Body of pancreas (tissue), 4 donors: ENCODE measurements around the gene UFD1. TPM values are rescaled to one million over a fixed set of nuclear protein-coding genes. Genes with fewer than 3 reads are reported as not detected.

Source experiments
- ATAC-seq: fragments of 150-250 bp; one replicate; pipeline ENCODE4 v1.9.1; 2016
- DNase-seq, 4 donors: peaks; one replicate each; pipeline ENCODE4 v3.0.0-alpha.2; 2019
- H3K27ac ChIP-seq, 4 donors: fragments of 200-600 bp; sonication (generic); 1 replicate in 3 of 4; 2 replicates in 1 of 4; pipeline versions ENCODE4 v1.5.1 to v1.6.1; 2016 to 2019; ENCODE audit warnings: mild to moderate bottlenecking in 1 of 4, mixed read lengths in 1 of 4, moderate library complexity in 1 of 4
- H3K27me3 ChIP-seq, 2 donors: fragments of 200-600 bp; sonication (generic); one replicate each; pipeline ENCODE4 v1.6.0; 2016; ENCODE audit warnings: mild to moderate bottlenecking in 1 of 2
- H3K36me3 ChIP-seq, 2 donors: fragments of 200-600 bp; sonication (generic); replicated peaks in 1 of 2; 2 replicates each; pipeline ENCODE4 v1.5.1; 2016; ENCODE audit warnings: low read depth in 2 of 2; ENCODE audit not compliant: insufficient read depth in 1 of 2
- H3K4me1 ChIP-seq: fragments of 200-600 bp; sonication (generic); one replicate; pipeline ENCODE4 v1.6.0; 2016
- H3K4me3 ChIP-seq, 2 donors: fragments of 200-600 bp; sonication (generic); 1 replicate in 1 of 2; 2 replicates in 1 of 2; pipeline ENCODE4 v1.5.1; 2016 to 2019
- H3K9me3 ChIP-seq, 3 donors: fragments of 200-600 bp; sonication (generic); 1 replicate in 2 of 3; 2 replicates in 1 of 3; pipeline ENCODE4 v1.5.1; 2016
- CTCF ChIP-seq, 7 experiments: fragments of 450-650 bp in 4 of 7; fragments of 200-600 bp in 3 of 7; sonication (generic) in 3 of 7; IDR thresholded peaks; one replicate each; pipeline ENCODE4 v1.5.1; 2016 to 2019; ENCODE audit warnings: antibody characterized with exemption in 7 of 7
- POLR2A ChIP-seq, 3 donors: fragments of 450-650 bp; IDR thresholded peaks; one replicate each; pipeline ENCODE4 v1.6.1; 2016; ENCODE audit warnings: antibody characterized with exemption in 3 of 3, mild to moderate bottlenecking in 2 of 3
- whole genome bisulfite sequencing, 2 donors: methylation state at CpG; one replicate each; pipeline ENCODE4 v1.1.5; 2017; 5-methylcytosine and 5-hydroxymethylcytosine counted together
- intact Hi-C: fragments of 100-400 bp; cut with DNase I; formaldehyde crosslinking; loops from one replicate; pipeline ENCODE4 v1.15.1; 2023
- total RNA-seq, 2 donors: library from RNA; depleted of rRNA; stranded (reverse); fragments of >200 nt; gene quantifications; one replicate each; pipeline ENCODE4 v1.1.0, GENCODE V29; 2016

UFD1 gene
- total RNA-seq, 2 donors from 2014 or later = 13.2 to 27.2 TPM

GRCh38 chr22:19477321-19478044, 1.5 kb downstream of the UFD1 start:
- H3K4me1 ChIP-seq = peaks cover 18% of the 10 kb centered on the region
- H3K4me3 ChIP-seq = peak overlapping the region in 1 of 2 donors; percentile 92
- 18 to 20% methylated on average over 5 of the region's 5 CpGs for WGBS, 2 donors
- intact Hi-C loops = no loop called here
- H3K36me3 ChIP-seq = peaks cover 0 to 4% of the 10 kb centered on the region in 2 donors
- TF ChIP-seq POLR2A (IDR thresholded peaks at IDR 0.05) (no peak), CTCF (IDR thresholded peaks at IDR 0.05) (peak in 1 of 7 experiments; percentile 2)
- no peak for DNase-seq
- H3K9me3 ChIP-seq = no peaks in the 10 kb centered on the region
- H3K27me3 ChIP-seq = no peaks in the 10 kb centered on the region
- no peak for ATAC-seq
- H3K27ac ChIP-seq = peak overlapping the region in 1 of 4 donors; percentile 99

- WGBS, 2 donors = 74 to 79% methylated on average over 3 of the region's 3 CpGs
- intact Hi-C loops = no loop called here
Observed at GRCh38 chr22:19476023-19476422, 3.0 kb downstream of the UFD1 start.

GRCh38 chr22:19473578-19473977, 5.4 kb downstream of the UFD1 start:
- DNase-seq (no peak), ATAC-seq (no peak)
- Histone ChIP-seq H3K4me1 (peaks cover 12% of the 10 kb centered on the region), H3K27ac (no peak overlapping the region), H3K4me3 (no peak overlapping the region), H3K9me3 (no peaks in the 10 kb centered on the region), H3K27me3 (no peaks in the 10 kb centered on the region), H3K36me3 (peaks cover 0 to 25% of the 10 kb centered on the region in 2 donors)
- 70 to 79% methylated on average over 3 of the region's 3 CpGs for WGBS, 2 donors
- no peak for TF ChIP-seq CTCF (IDR thresholded peaks at IDR 0.05)
- no peak for TF ChIP-seq POLR2A (IDR thresholded peaks at IDR 0.05)
- intact Hi-C loops = no loop called here

More at GRCh38 chr22:19476023-19476422, 3.0 kb downstream of the UFD1 start:
- H3K9me3 ChIP-seq = no peaks in the 10 kb centered on the region
- H3K27me3 ChIP-seq = no peaks in the 10 kb centered on the region
- DNase-seq (no peak), ATAC-seq (no peak)
- H3K4me3 ChIP-seq = no peak overlapping the region
- H3K4me1 ChIP-seq = peaks cover 18% of the 10 kb centered on the region
- H3K27ac ChIP-seq = no peak overlapping the region
- TF ChIP-seq POLR2A (IDR thresholded peaks at IDR 0.05) = no peak
- no peak for TF ChIP-seq CTCF (IDR thresholded peaks at IDR 0.05)
- peaks cover 0 to 9% of the 10 kb centered on the region in 2 donors for H3K36me3 ChIP-seq

GRCh38 chr22:19472233-19472632, 6.8 kb downstream of the UFD1 start:
- 88 to 93% methylated on average over 8 of the region's 8 CpGs for WGBS, 2 donors
- DNase-seq (no peak), ATAC-seq (no peak)
- Histone ChIP-seq H3K27me3 (no peaks in the 10 kb centered on the region), H3K4me3 (no peak overlapping the region), H3K9me3 (no peaks in the 10 kb centered on the region), H3K27ac (no peak overlapping the region), H3K4me1 (peaks cover 2% of the 10 kb centered on the region), H3K36me3 (peaks cover 0 to 35% of the 10 kb centered on the region in 2 donors)
- TF ChIP-seq POLR2A (IDR thresholded peaks at IDR 0.05) (no peak), CTCF (IDR thresholded peaks at IDR 0.05) (no peak)
- intact Hi-C loops = no loop called here

- TF ChIP-seq CTCF (IDR thresholded peaks at IDR 0.05) (no peak), POLR2A (IDR thresholded peaks at IDR 0.05) (no peak)
- Histone ChIP-seq H3K4me3 (no peak overlapping the region), H3K36me3 (peaks cover 0 to 40% of the 10 kb centered on the region in 2 donors), H3K27ac (no peak overlapping the region), H3K27me3 (no peaks in the 10 kb centered on the region), H3K4me1 (no peaks in the 10 kb centered on the region), H3K9me3 (no peaks in the 10 kb centered on the region)
- intact Hi-C loops = no loop called here
- 86% methylated on average over 9 to 11 of the region's 11 CpGs for WGBS, 2 donors
- no peak for ATAC-seq
- DNase-seq = no peak
Observed at GRCh38 chr22:19471572-19471971, 7.4 kb downstream of the UFD1 start.
